ENCODE measurements around the gene SATB1. TPM values are rescaled to one million over a fixed set of nuclear protein-coding genes. Genes with fewer than 3 reads are reported as not detected.

Gene SATB1
- total and polyA plus RNA-seq, 7 donors: 6.4 to 53.2 (median 34.0) TPM

DNA sequence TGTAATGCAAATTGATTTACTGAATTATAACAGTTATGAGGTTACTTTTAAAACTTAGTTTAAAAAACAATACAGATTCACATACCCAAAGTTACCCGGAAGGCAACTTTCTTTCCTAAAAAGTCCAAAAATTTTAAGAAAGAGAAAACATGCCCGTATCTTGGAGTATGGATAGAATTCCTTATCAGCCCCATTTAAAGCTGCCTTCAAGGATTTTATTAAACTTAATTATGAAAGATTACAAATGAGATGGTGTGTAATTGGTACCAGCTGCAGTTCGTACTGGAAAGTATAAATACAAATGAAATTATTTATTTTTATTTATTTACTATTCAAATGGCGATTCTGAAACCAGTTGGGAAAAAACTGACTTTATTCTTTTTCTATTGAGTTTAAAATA lies 39.4 kb downstream of the SATB1 start:
- 83 to 98% (median 96%) methylated on average over 4 of the region's 4 CpGs for WGBS, 3 donors
- TF ChIP-seq, protein P1, sequence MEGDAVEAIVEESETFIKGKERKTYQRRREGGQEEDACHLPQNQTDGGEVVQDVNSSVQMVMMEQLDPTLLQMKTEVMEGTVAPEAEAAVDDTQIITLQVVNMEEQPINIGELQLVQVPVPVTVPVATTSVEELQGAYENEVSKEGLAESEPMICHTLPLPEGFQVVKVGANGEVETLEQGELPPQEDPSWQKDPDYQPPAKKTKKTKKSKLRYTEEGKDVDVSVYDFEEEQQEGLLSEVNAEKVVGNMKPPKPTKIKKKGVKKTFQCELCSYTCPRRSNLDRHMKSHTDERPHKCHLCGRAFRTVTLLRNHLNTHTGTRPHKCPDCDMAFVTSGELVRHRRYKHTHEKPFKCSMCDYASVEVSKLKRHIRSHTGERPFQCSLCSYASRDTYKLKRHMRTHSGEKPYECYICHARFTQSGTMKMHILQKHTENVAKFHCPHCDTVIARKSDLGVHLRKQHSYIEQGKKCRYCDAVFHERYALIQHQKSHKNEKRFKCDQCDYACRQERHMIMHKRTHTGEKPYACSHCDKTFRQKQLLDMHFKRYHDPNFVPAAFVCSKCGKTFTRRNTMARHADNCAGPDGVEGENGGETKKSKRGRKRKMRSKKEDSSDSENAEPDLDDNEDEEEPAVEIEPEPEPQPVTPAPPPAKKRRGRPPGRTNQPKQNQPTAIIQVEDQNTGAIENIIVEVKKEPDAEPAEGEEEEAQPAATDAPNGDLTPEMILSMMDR (IDR thresholded peaks at IDR 0.05): no peak
- no peak for DNase-seq
- intact Hi-C loops (cut with DNase I): no loop called here
- Histone ChIP-seq H3K36me3 (ENCODE audit: insufficient read depth in 1 of 2, low read depth in 1 of 2) (peaks cover 0 to 39% of the 10 kb centered on the region in 2 donors), H3K9me3 (no peaks in the 10 kb centered on the region), H3K27ac (no peak overlapping the region), H3K4me1 (no peaks in the 10 kb centered on the region), H3K4me3 (no peak overlapping the region), H3K27me3 (ENCODE audit: insufficient read depth in 3 of 3, low read length in 2 of 3) (no peaks in the 10 kb centered on the region)
- no peak for ATAC-seq

DNA sequence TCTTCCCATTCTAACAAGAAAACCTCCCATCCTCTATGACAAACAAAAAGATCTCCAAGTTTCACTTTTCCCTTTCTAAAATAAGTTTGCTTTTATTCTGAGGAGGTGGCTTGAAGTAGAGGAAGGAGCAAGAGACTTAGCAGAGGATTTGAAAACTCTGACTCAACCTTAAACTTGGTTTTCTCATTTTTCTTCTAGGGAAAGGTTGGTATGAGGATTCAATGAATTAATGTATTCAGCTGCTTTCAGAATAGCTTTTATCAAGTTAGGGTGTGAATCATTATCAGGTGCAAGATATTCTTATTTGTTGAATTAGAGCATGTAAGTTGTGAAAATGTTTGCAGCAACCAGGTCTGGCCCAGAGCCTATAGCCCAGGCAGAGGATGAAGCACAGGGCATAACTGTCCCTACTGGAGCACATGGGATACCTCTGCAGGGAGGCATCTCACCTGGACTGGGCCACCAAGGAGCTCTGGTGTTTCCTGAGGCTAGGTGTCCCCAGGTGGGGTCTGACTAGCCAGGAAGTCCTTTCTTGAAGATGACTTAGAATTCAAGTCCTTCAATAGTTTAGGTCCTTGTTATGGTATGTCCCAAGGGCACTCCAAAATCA lies 42.3 kb downstream of the SATB1 start:
- intact Hi-C loops (cut with DNase I): no loop called here
- H3K36me3 ChIP-seq (ENCODE audit: insufficient read depth in 1 of 2, low read depth in 1 of 2): peaks cover 0 to 45% of the 10 kb centered on the region in 2 donors
- no peak overlapping the region for H3K4me3 ChIP-seq
- H3K4me1 ChIP-seq: no peaks in the 10 kb centered on the region
- H3K27ac ChIP-seq: no peak overlapping the region
- ATAC-seq (no peak), DNase-seq (no peak)
- no peaks in the 10 kb centered on the region for H3K27me3 ChIP-seq (ENCODE audit: insufficient read depth in 3 of 3, low read length in 2 of 3)
- TF ChIP-seq, protein P1 (IDR thresholded peaks at IDR 0.05): no peak
- no peaks in the 10 kb centered on the region for H3K9me3 ChIP-seq

DNA sequence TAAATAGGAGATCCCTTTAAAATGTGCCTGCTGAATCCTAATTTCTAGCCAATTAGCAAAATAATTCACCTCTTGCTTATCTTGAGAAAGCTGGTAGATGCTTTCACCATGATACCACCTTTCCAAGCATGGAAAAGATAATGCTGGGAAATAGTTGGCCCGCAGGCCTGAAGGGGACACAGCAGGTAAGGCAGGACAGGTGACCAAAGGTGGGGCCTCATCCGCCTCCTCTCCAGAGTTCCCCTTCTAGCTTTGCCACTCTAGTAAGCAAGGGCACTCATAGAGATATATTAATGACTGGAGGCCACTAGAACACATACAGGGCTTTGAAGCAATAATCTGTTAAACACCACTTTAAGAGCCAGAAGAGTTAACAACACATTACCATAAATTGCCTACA lies 45.5 kb downstream of the SATB1 start:
- no peaks in the 10 kb centered on the region for H3K9me3 ChIP-seq
- intact Hi-C loops (cut with DNase I): no loop called here
- ATAC-seq (no peak), DNase-seq (no peak)
- no peak overlapping the region for H3K4me3 ChIP-seq
- no peak overlapping the region for H3K27ac ChIP-seq
- H3K4me1 ChIP-seq: no peaks in the 10 kb centered on the region
- H3K27me3 ChIP-seq (ENCODE audit: insufficient read depth in 3 of 3, low read length in 2 of 3): no peaks in the 10 kb centered on the region
- TF ChIP-seq, protein P1 (IDR thresholded peaks at IDR 0.05): no peak
- 85 to 95% (median 90%) methylated on average over 2 of the region's 2 CpGs for WGBS, 3 donors
- H3K36me3 ChIP-seq (ENCODE audit: insufficient read depth in 1 of 2, low read depth in 1 of 2): peaks cover 0 to 53% of the 10 kb centered on the region in 2 donors

DNA sequence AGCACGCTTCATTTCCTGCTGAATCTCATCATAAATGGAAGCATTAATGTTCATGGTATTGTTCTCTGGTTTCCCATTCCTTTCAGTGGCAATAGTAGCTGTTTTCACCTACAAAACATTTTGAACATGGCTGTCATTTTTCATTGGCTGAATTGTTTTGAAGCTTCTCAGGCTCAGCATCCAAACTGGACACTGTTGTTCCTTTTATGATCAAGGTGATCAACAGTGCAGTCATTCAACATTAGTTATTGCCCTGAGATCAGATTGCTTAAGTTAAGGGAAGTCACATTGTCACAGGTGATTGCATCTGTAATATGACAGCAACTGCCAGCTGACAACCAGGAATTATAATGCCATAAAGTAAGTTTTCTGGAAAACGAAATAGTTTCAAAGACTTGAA lies 46.9 kb downstream of the SATB1 start:
- Histone ChIP-seq H3K4me3 (no peak overlapping the region), H3K27ac (no peak overlapping the region), H3K27me3 (ENCODE audit: insufficient read depth in 3 of 3, low read length in 2 of 3) (no peaks in the 10 kb centered on the region), H3K4me1 (no peaks in the 10 kb centered on the region), H3K9me3 (no peaks in the 10 kb centered on the region), H3K36me3 (ENCODE audit: insufficient read depth in 1 of 2, low read depth in 1 of 2) (peaks cover 0 to 55% of the 10 kb centered on the region in 2 donors)
- intact Hi-C loops (cut with DNase I): no loop called here
- TF ChIP-seq, protein P1 (IDR thresholded peaks at IDR 0.05): no peak
- 77 to 85% (median 83%) methylated on average over 2 of the region's 2 CpGs for WGBS, 3 donors
- no peak for DNase-seq
- no peak for ATAC-seq

DNA sequence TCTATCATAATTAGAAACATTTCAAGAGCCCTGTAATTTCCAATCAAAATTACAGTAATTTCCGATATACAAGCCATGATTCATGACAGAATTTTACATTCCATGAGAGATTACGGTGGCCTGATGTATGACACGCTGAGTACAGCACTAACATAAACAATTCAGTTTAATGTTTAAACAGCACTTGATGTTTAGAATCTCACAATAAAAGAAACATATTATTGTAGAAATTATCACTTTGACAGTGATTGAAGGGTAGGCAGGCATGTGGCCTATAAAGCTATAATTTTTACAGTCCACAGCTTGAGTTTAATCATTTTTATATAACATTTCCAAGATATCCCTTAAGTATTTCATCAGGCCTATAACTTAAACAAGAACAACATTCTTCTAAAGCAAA lies 48.5 kb downstream of the SATB1 start:
- H3K36me3 ChIP-seq (ENCODE audit: insufficient read depth in 1 of 2, low read depth in 1 of 2): peaks cover 0 to 61% of the 10 kb centered on the region in 2 donors
- TF ChIP-seq, protein P1 (IDR thresholded peaks at IDR 0.05): no peak
- no peak for DNase-seq
- no peak overlapping the region for H3K4me3 ChIP-seq
- H3K9me3 ChIP-seq: no peaks in the 10 kb centered on the region
- intact Hi-C loops (cut with DNase I): no loop called here
- H3K27me3 ChIP-seq (ENCODE audit: insufficient read depth in 3 of 3, low read length in 2 of 3): no peaks in the 10 kb centered on the region
- ATAC-seq: no peak
- no peak overlapping the region for H3K27ac ChIP-seq
- H3K4me1 ChIP-seq: no peaks in the 10 kb centered on the region
- WGBS, 3 donors: 96 to 98% (median 97%) methylated on average over 3 of the region's 3 CpGs
